CD4-positive, alpha-beta T cell treated with Interleukin-17A for 4 hours (primary cell): ENCODE results near the gene FLOT2.
"Not testable (repeated sequence)": the region's sequence is repeated elsewhere in the genome, so short reads cannot be mapped to it uniquely, and the experiment has no call there.

ENCODE experiments used
- DNase-seq: peaks from one replicate; pipeline ENCODE4 v3.0.0-alpha.2; 2020; ENCODE audit warnings: mixed read lengths

FLOT2 gene, protein sequence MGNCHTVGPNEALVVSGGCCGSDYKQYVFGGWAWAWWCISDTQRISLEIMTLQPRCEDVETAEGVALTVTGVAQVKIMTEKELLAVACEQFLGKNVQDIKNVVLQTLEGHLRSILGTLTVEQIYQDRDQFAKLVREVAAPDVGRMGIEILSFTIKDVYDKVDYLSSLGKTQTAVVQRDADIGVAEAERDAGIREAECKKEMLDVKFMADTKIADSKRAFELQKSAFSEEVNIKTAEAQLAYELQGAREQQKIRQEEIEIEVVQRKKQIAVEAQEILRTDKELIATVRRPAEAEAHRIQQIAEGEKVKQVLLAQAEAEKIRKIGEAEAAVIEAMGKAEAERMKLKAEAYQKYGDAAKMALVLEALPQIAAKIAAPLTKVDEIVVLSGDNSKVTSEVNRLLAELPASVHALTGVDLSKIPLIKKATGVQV

DNA sequence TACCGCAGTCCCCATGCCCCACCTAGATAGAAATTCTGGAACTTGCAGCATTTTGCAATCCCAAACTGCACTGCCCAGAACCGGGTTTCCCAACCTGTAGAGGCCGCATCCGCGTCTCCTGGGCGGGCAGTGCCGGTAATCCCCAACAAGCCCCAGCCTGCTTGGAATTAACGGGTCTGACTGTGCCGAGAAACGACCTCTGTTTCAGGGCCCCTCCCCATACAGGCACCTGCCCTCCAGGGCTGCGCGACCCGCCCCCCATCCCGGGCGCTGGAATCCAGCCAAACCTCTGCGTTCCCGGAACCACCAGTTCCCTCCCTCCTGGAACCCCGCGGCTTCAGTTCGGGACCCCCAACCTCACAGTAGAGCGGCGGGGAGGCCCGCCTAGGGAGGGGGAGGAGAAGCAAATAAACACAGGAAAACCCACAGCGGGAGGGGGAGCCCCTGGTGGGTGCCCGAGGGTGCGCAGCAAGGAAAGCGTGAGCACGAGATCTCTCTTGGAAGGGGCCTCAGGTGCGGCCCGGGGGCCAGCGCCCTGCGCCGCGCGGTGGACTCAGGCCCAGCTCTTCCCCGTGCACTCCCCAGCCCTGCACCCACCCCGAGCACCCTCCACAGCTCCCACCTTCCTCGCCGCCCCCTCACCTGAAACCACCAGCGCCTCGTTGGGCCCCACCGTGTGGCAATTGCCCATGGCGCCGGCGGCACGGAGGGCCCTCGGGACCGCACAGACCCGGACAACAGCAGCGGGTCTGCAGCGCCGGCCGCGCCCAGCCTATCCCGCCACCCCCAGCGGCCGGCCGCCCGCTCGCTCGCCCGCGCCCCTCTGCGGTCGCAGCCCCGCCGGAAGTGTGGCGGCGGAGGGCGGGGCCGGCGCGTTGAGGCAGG, at the start of gene FLOT2:
Gene FLOT2 (minus strand): TSS at position 850 of the 885 bp plus-strand sequence. CDS start 159 bp downstream, at position 691.
- DNase-seq = peak; percentile 79

DNA sequence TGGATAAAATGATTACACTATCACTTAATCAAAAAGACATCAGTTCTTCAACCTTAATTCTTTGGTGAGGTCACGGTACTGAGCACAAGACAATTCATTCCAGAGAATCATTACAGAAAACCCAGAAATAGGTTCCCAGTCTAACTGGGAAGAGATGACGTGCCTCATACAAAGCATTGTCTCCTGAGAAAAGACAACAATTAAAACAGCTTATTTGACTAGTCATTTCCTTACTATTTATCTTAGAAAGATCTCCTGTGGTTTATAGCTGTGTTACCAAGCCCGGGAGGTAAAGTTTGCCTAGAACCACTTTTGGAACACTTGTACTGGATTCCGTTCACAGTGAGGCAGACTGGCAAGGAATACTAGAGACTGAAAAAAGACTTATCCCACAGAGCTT, 48.7 kb upstream of the FLOT2 start:
- DNase-seq = no peak

DNA sequence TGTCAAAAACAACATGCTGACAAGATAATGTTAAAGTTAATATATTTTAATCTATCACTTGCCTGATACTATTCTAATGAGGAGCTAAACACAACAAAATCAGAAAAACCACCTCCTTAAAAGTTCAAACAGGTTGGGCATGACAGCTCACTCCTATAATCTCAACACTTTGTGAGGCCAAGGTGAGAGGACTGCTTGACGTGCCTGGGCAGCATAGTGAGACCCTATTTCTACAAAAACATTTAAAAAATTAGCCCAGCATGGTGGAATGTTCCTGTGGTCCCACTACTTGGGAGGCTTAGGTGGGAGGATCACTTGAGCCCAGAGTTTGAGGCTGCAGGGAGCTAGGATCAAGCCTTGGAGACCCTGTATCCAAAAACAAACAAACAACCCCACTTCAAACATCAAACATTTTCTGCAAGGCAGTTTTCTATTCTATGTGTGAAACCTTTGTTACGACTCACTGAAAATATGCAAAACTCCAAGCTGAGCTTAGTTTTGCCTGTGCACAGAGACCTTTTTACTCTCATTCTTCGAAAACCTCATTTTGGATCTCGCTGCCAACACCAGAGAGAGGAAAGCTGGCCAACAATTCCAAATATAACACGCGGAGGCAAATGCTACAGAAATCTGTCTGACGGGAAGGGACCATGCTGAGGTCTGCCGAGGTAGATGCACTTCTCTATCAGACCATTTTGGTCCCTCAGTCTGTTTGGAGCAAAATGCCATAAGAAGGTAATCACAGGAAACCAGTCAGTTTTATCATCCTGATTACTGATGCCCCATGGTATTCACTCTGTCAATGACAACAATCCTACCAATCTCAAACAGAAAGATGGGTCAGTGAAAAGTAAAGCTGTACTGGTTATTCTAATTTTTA, 47.6 kb upstream of the FLOT2 start:
- DNase-seq = no peak

DNA sequence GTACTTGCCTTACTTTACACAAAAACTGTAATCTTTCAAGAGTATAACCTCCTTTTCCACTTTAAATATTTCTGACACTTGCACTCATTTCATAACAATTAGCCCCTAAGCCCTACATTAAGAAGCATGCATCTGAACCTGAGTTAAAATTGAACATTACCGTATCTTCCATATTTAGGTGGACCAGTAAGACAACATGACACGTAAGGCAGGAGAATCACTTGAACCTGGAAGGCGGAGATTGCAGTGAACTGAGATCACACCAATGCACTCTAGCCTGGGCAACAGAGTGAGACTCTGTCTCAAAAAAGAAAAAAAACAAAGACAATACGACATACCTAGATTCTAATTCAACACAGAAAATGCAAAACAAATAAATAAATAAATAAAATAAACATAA, 46.8 kb upstream of the FLOT2 start:
- no peak for DNase-seq

DNA sequence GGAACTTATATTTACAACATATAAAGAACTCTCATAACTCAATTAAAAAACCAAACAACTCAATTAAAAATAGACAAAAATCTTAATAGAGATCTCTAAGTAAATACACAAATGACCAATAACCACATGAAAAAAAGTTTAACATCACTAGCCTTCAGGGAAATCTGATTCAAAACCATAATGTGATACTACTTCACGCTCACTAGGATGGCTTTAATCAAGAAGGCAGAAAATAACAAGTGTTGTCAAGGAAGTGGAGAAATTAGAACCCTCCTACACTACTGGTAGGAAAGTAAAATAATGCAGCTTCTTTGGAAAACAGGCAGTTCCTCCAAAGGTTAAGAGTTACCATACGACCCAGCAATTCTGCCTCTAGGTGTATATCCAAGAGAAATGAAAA, 45.4 kb upstream of the FLOT2 start:
- no peak for DNase-seq

DNA sequence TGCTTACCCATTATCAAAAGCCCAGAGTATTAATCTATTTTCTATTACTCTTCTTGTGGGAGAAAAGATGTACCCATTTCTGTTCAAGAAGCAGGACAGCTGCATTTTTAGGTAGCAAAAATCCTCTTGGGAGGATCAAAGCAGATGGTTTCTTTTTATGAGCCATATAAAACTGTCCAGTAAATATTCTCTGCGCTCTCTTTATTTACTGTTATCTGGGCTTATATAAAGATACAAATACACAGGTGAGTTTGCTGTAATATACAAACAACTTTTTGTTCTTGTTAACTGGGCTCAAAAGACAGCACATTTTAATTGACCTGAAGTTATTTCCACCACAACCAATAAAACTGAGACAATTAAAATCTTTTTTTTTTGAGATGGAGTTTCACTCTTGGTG, 43.7 kb upstream of the FLOT2 start:
- DNase-seq = no peak

DNA sequence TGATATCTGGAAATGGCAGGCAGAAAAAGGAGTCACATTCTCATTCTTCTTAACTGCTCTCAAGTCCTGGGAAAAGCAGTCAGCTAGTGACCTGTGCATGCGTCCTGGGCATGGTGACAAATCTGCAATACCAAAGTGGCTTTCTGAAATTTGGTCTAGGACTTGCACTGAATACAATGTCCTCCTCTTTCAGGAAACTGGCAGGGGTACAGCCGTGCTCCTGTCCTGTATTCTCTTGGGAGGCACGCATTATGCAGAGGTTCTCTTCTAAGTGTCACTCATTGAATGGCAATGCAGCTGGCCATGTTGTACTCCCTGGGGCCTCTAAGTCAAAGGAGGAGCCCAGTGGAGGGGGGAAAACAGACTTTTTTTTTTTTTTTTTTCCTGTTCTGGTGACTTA, 43.1 kb upstream of the FLOT2 start:
- DNase-seq = no peak

DNA sequence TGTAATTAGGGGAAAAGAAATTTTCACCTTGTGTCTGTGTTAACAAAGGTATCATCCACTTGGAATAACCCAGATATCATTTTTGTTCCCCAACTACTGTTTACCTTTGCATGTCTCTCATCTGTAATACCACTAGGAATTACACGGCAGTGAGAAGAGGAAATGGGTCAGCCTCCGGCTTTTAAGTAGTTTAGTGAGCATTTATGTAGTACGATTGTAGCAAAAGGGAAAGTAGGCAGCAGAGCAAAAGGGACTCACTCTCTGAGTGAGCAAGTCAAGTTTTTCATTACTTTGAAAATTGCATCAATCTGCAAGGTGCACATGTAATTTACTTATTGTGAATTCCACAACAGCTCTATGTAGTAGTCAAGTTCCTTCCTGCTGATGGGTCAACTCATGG, 42.6 kb upstream of the FLOT2 start:
- peak; percentile 26 for DNase-seq

DNA sequence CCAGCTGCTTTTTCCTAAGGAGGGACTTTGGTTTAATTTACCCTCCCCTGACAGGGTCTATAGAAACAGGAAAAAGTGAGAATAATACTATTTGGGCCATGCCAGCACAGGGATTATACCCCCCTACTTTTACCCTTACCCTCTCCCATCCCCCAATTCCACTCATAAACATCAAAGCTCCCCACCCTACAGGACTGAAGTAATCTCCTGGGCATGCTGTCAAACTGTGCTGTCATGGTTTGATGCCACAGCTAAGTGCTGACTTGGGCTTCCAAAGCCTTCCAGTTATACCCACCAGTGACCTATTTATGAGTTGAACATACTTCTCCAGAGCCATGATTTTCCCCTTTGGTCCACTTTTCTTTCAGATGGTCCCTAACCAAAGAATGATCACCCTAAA, 41.0 kb upstream of the FLOT2 start:
- DNase-seq = no peak

DNA sequence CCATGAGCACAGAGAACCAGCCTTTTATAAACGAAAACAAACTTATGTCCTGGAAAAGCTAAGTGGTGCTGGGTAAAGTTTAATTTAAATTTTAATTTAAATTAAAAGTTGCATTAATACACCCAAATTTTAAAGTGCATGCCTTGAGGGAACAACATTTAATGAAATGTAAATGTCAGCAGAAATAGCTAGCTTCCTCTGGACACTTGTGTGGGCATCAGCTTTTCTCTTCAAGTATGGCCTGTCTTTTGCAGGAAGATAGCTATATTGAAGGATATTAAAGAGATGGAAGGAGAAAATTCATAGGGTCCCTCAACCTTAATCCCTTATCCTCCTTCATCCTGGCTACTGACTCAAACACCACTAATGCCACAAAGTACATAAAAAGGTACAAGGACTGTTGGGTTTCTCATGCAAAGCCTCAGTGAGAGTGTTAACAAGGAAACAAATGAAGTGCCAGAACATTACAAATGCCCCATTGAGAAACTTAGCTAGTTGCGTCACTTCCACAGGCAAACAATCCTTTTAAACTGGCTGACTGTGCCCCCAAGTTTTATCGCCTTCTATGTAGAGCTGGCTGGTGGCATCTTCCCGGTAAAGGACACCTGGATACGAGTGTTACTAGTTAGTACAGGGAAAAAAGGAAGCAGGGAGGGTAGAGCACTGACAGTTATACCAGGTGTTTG, 39.7 kb upstream of the FLOT2 start:
- DNase-seq = no peak

DNA sequence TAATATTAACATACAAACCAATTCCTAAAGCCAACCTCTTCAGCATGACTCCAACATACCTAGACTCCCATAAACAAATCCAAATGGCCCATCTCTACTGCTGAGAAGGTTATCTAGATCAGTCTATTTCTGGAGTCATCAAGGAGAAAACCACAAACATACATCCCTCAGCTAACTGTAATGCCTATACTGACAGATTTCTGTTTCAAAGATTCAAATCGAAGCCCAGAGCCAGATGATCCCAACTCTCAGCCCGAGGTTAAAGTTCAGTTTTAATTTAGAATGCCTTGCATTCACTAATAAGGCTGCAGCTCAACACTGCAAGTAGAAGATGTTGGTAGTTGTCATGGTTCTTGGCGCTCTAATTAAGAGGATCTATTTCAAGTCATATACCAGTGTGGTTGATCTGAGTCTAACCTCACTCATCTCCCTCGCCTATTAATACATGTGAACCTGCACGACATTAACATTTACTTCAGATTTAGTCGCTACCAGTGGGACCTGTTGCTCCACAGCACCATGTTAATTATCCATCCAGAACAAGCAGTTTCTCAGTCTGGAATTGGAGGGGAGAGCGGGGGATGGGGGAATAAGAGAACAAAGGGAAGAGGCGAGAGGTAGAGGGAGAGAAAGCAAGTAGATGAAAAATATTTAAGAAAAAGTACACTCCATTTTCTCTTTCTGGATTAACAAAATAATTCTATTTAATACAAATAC, 38.4 kb upstream of the FLOT2 start:
- DNase-seq = no peak

DNA sequence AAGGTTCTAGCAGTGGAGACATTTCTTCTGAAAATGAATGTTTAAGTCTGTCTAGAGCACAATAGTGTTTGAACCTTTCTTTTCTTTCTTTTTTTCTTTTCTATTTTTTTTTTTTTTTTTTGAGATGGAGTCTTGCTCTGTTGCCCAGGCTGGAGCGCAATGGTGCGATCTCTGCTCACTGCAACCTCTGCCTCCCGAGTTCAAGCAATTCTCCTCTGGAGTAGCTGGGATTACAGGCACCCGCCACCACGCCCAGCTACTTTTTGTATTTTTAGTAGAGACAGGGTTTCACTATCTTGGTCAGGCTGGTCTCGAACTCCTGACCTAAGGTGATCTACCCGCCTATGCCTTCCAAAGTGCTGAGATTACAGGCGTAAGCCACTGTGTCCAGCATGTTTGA, 37.0 kb upstream of the FLOT2 start:
- DNase-seq = not testable (repeated sequence)

DNA sequence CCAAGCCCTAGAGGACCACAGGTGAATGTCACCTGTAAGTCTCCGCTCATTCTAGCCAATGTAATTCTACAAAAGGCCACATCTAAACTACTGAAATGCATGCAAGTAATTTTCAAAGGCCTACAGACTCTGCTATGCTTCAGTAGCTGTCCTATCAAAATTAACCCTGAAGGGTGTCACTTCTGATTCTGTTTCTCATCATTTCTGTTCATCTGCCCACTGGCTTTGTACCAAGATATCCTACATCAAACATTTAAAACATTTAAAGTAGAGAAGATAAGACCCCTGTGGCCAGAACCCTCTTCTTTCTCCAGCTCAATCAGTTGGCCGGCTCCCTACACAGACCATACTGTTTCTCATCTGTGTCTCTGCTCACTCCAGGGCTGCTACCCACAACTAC, 32.3 kb upstream of the FLOT2 start:
- DNase-seq = no peak

DNA sequence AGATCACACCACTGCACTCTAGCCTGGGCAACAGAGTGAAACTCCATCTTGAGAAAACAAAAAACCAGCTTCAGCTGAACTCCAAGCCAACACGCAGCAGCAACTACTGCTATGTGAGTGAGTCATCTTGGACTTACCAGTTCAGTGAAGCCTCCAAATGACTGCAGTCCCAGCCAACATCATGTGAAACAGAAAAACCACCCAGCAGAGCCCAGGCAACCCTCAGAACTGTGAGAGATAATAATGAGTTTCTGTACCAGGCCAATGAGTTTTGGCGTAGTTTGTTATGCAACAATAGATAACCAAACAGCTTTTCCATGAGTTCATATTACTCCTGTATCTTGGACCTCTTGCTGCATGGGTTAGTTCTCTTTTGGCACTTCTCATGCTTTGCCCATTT, 30.5 kb upstream of the FLOT2 start:
- peak; percentile 49 for DNase-seq

DNA sequence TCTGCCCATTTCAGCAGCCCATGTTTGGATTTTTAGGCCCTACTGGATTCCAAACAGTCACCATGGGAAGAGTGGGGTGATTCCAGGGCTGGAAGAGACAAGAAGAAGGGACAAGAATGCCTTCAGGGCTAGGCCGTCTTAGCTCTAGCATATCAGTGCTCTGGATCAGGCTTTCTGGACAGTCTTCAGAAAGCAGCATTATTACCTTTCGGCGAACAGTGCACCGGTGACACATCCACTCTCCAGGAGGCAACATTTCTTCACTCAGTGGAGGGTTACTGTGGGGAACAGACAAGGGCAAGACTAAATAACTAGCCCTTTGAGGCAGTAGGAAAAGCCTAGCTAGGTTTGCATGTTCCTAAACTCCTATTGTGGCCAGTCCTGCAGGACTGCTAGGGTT, 29.3 kb upstream of the FLOT2 start:
- no peak for DNase-seq

DNA sequence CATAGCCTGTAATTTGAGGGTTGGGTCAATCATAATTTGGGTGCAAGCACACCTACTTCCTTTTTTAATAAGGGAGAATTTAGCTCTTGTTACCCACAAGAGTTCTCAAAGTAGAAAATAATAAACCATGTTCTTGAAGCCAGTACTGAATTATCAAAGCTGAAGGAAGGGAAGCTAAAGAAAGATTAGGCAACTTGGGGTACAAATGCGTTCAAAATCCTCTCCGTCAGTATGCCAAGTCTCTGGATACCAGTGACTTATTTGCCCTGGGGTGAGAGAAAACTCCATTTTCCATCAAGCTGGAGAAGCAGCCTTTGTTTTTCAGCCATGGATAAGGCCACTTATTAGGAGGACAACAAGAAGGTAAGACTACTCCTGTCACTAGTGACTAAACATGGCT, 28.8 kb upstream of the FLOT2 start:
- DNase-seq = no peak

DNA sequence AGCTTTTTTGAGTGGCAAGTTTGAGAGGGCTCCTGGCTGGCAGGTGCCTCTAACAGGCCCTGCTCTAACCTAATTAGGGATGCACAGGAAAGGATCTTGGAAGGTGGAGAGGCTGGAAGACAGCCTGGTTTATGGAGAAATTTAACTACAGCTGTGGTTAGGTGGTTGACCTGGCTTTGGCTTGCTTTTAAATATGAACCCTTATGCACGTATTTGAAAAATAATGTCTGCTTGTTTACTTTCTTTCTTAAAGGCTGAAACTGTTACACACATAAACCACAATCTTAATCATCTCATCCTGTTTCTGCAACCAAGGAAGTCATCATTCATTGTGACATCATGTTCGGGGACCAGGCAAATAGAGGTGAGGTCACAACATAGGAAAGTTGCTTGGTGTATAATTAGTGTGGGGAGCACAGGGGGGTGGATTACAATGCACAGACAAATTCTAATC, 28.4 kb upstream of the FLOT2 start:
- peak; percentile 57 for DNase-seq

DNA sequence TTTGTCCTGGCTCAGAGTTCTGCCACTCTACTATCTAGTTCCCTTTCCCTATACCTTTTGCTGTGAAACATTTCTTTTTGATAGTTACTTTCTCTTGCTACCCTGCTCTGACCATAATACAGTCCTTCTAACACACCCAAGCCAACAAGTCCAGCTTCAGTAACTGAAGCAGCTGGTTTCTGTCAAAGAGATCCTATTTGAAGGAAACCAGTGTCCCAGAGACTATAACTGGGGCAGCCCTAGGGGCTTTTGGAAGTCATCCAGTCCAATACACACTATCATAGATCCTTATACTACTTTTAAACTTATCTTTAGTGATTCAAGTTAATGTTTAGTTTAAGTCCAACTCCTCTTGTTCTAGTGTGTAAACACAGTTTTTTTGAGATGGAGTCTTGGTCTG, 22.7 kb upstream of the FLOT2 start:
- DNase-seq = no peak

DNA sequence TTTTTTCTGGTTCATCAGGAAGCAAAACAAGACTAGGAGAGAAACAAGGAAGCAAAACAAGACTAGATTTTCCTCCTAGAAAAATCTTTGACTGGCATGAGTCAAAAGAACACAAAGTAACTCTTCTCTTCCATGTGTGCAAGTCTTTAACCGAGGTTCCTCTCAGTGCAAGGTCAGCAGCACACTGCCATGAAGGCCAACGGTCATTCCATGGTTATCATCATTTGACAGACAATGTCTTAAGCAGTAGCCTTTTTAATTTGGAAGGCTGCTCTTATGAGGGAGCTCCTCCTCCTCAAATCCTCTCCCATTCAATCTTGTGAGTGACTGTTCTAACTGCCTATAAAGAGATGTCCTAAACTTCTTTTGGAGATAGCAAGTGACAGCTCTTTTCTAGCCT, 20.8 kb upstream of the FLOT2 start:
- no peak for DNase-seq

DNA sequence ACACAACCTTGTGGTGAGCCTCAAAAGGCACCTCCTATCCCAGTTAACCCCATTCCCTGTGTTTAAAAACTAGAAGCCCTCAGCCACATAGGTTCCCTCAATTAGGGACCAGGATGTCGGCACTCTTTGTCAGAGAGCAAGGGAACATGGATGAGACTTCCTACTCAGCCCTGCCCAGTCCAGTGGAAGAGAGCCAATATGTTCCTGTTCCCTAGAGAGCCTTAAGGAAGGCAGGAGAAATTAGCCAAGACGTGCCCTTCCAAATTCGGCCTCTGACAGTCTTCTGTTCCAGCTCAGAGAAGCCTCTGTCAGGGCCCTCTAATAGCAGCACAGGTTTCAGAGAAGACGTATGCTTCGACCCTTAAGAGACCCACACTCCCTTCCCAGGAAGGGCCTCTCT, 19.9 kb upstream of the FLOT2 start:
- DNase-seq = no peak

DNA sequence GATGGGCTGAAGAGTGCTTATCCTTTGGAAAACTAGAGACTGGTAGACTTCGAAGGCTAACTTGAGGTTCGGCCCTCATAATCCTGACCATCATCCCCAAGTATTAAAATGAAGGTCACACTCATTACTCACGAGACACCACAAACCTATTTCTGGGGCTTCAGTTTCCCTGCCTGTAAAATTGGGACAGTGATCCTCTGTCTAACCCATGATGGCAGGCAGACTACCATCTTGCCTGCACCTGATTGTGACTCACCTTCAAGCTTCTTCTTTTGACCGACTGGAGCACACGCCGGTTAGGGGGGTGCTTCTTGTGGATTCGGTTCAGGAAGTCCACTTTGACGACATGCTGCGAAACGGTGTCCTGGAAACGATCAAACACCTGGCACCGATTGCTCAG, 19.5 kb upstream of the FLOT2 start:
- no peak for DNase-seq
